Measurements from ENCODE around the gene IL1RAPL1. TPM values are rescaled to one million over a fixed set of nuclear protein-coding genes. Genes with fewer than 3 reads are reported as not detected.

The IL1RAPL1 gene
- total RNA-seq, 3 donors from 2014 or later = 0.34 to 0.79 TPM; not detected in 1

GRCh38 chrX:29724316-29724715 lies 1137.1 kb downstream of the IL1RAPL1 start:
- Histone ChIP-seq H3K9me3 (no peaks in the 10 kb centered on the region), H3K36me3 (ENCODE audit: low read depth) (no peaks in the 10 kb centered on the region), H3K4me3 (no peak overlapping the region), H3K4me1 (ENCODE audit: low read depth) (no peaks in the 10 kb centered on the region)
- intact Hi-C loops (cut with DNase I, micrococcal nuclease) = no loop called here
- no peak for TF ChIP-seq CTCF (IDR thresholded peaks at IDR 0.05)
- ATAC-seq (no peak), DNase-seq (no peak)

GRCh38 chrX:29726811-29727210 lies 1139.6 kb downstream of the IL1RAPL1 start:
- no peak for TF ChIP-seq CTCF (IDR thresholded peaks at IDR 0.05)
- no peak overlapping the region for H3K4me3 ChIP-seq
- intact Hi-C loops (cut with DNase I, micrococcal nuclease) = no loop called here
- no peaks in the 10 kb centered on the region for H3K9me3 ChIP-seq
- DNase-seq = no peak
- no peaks in the 10 kb centered on the region for H3K4me1 ChIP-seq (ENCODE audit: low read depth)
- ATAC-seq = no peak
- H3K36me3 ChIP-seq (ENCODE audit: low read depth) = no peaks in the 10 kb centered on the region

GRCh38 chrX:29728639-29729038 lies 1141.4 kb downstream of the IL1RAPL1 start:
- ATAC-seq = no peak
- intact Hi-C loops (cut with DNase I, micrococcal nuclease) = no loop called here
- no peaks in the 10 kb centered on the region for H3K4me1 ChIP-seq (ENCODE audit: low read depth)
- DNase-seq = no peak
- H3K36me3 ChIP-seq (ENCODE audit: low read depth) = no peaks in the 10 kb centered on the region
- H3K9me3 ChIP-seq = no peaks in the 10 kb centered on the region
- H3K4me3 ChIP-seq = no peak overlapping the region
- no peak for TF ChIP-seq CTCF (IDR thresholded peaks at IDR 0.05)

- Histone ChIP-seq H3K4me1 (ENCODE audit: low read depth) (no peaks in the 10 kb centered on the region), H3K9me3 (no peaks in the 10 kb centered on the region), H3K36me3 (ENCODE audit: low read depth) (no peaks in the 10 kb centered on the region), H3K4me3 (no peak overlapping the region)
- TF ChIP-seq CTCF (IDR thresholded peaks at IDR 0.05) = no peak
- DNase-seq (no peak), ATAC-seq (no peak)
- intact Hi-C loops (cut with DNase I, micrococcal nuclease) = no loop called here
Measured at GRCh38 chrX:29744966-29745365, 1157.7 kb downstream of the IL1RAPL1 start.

GRCh38 chrX:29746326-29746725 lies 1159.1 kb downstream of the IL1RAPL1 start:
- intact Hi-C loops (cut with DNase I, micrococcal nuclease) = no loop called here
- TF ChIP-seq CTCF (IDR thresholded peaks at IDR 0.05) = no peak
- DNase-seq (no peak), ATAC-seq (no peak)
- Histone ChIP-seq H3K36me3 (ENCODE audit: low read depth) (no peaks in the 10 kb centered on the region), H3K9me3 (no peaks in the 10 kb centered on the region), H3K4me1 (ENCODE audit: low read depth) (no peaks in the 10 kb centered on the region), H3K4me3 (no peak overlapping the region)

GRCh38 chrX:29762006-29762405 lies 1174.8 kb downstream of the IL1RAPL1 start:
- no peaks in the 10 kb centered on the region for H3K9me3 ChIP-seq
- TF ChIP-seq CTCF (IDR thresholded peaks at IDR 0.05) = no peak
- ATAC-seq = no peak
- intact Hi-C loops (cut with DNase I, micrococcal nuclease) = no loop called here
- no peaks in the 10 kb centered on the region for H3K4me1 ChIP-seq (ENCODE audit: low read depth)
- DNase-seq = no peak
- no peak overlapping the region for H3K4me3 ChIP-seq
- H3K36me3 ChIP-seq (ENCODE audit: low read depth) = no peaks in the 10 kb centered on the region

Measured in mucosa of descending colon (tissue), 3 donors.